CD4-positive, CD25-positive, alpha-beta regulatory T cell (primary cell): ENCODE data around the gene CFAP210. TPM values are rescaled to one million over a fixed set of nuclear protein-coding genes. Genes with fewer than 3 reads are reported as not detected.
A peak's percentile ranks its signal among the peaks of the same experiment; 100 is the strongest.

ENCODE experiments used
- ATAC-seq, 2 donors: fragments of 150-1000 bp; cut with Tn5 transposase; one replicate each; pipeline ENCODE4 v1.10.0; 2021; ENCODE audit warnings: low read depth in 2 of 2, moderate number of reproducible peaks in 2 of 2, moderate library complexity in 1 of 2
- DNase-seq, 3 donors: peaks; one replicate each; pipeline versions ENCODE4 v3.0.0 to v3.0.0-alpha.2; 2012 to 2022; ENCODE audit warnings: mixed read lengths in 1 of 3
- H3K27ac ChIP-seq: one replicate; pipeline ENCODE4 v1.7.0; 2013; ENCODE audit warnings: mild to moderate bottlenecking, low read length; ENCODE audit not compliant: insufficient read depth, poor library complexity, severe bottlenecking
- H3K27me3 ChIP-seq: one replicate; pipeline ENCODE4 v1.7.0; 2013; ENCODE audit warnings: low read length; ENCODE audit not compliant: control insufficient read depth, insufficient read depth
- H3K36me3 ChIP-seq: one replicate; pipeline ENCODE4 v1.7.0; 2013; ENCODE audit warnings: mild to moderate bottlenecking, low read length, moderate library complexity; ENCODE audit not compliant: control insufficient read depth, insufficient read depth
- H3K4me1 ChIP-seq: 2 replicates; pipeline ENCODE4 v1.7.0; 2013; ENCODE audit warnings: mild to moderate bottlenecking, low read length; ENCODE audit not compliant: insufficient read depth, control insufficient read depth, poor library complexity, severe bottlenecking
- H3K4me3 ChIP-seq: one replicate; pipeline ENCODE4 v1.7.0; 2013; ENCODE audit warnings: low read depth, mild to moderate bottlenecking, low read length, moderate library complexity
- H3K9me3 ChIP-seq, 2 experiments: 1 replicate in 1 of 2; 2 replicates in 1 of 2; pipeline ENCODE4 v1.7.0; 2013; ENCODE audit warnings: low read length in 2 of 2, mild to moderate bottlenecking in 1 of 2, moderate library complexity in 1 of 2; ENCODE audit not compliant: control insufficient read depth in 2 of 2
- H3K27ac Mint-ChIP-seq, 3 donors: one replicate each; pipeline ENCODE4 v1.8.0; 2020 to 2022; ENCODE audit warnings: mild to moderate bottlenecking in 3 of 3, mixed read lengths in 3 of 3, moderate library complexity in 2 of 3
- H3K27me3 Mint-ChIP-seq: one replicate; pipeline ENCODE4 v1.8.0; 2022; ENCODE audit warnings: mild to moderate bottlenecking, mixed read lengths
- H3K36me3 Mint-ChIP-seq: one replicate; pipeline ENCODE4 v1.8.0; 2020; ENCODE audit warnings: mixed read lengths
- H3K4me1 Mint-ChIP-seq, 4 donors: one replicate each; pipeline ENCODE4 v1.8.0; 2020 to 2022; ENCODE audit warnings: mixed read lengths in 4 of 4, mild to moderate bottlenecking in 1 of 4
- H3K4me3 Mint-ChIP-seq, 4 donors: one replicate each; pipeline ENCODE4 v1.8.0; 2020 to 2022; ENCODE audit warnings: mild to moderate bottlenecking in 4 of 4, mixed read lengths in 4 of 4, moderate library complexity in 3 of 4
- H3K9me3 Mint-ChIP-seq, 7 donors: one replicate each; pipeline ENCODE4 v1.8.0; 2020 to 2022; ENCODE audit warnings: mixed read lengths in 7 of 7, mild to moderate bottlenecking in 3 of 7, moderate library complexity in 2 of 7
- polyA plus RNA-seq, 4 donors: library from polyadenylated mRNA; unstranded; fragments of 300-500 nt; fragmentation: Illumina TruSeq; gene quantifications; one replicate each; pipeline ENCODE4 v1.2.3, GENCODE V29; 2021
- total RNA-seq: library from RNA; stranded (reverse); gene quantifications from one replicate; pipeline ENCODE4 v1.2.3, GENCODE V29; 2022

Gene CFAP210
- total and polyA plus RNA-seq, 5 donors from 2014 or later, result not detected

DNA sequence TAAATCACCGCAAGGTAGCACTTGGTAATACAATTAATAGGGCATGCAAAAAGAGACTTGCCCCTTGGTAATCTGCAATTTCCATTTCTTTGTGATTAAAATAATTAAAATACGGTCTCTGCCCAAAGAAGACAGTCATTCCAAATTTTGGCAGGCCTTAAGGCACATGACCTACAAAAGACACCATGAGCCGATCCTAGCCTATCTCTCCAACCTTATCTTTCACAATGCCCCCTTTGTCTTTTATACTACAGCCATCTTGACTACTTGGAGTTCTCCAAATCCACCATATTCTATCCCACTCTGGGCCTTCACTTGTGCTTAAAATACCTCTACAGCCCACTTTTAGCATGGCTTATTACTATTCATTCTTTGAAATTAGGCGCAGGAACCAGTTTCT is 23.3 kb downstream of the CFAP210 start:
- Mint-ChIP-seq H3K27me3 (peaks cover 10% of the 10 kb centered on the region), H3K36me3 (no peaks in the 10 kb centered on the region), H3K4me3 (no peak overlapping the region), H3K27ac (no peak overlapping the region), H3K4me1 (no peaks in the 10 kb centered on the region), H3K9me3 (peaks cover 0 to 3% (median 0%) of the 10 kb centered on the region in 7 donors)
- Histone ChIP-seq H3K9me3 (no peaks in the 10 kb centered on the region), H3K27me3 (peaks cover 5% of the 10 kb centered on the region), H3K27ac (no peak overlapping the region), H3K4me3 (no peak overlapping the region), H3K4me1 (no peaks in the 10 kb centered on the region), H3K36me3 (no peaks in the 10 kb centered on the region)
- no peak for DNase-seq
- ATAC-seq, result no peak

DNA sequence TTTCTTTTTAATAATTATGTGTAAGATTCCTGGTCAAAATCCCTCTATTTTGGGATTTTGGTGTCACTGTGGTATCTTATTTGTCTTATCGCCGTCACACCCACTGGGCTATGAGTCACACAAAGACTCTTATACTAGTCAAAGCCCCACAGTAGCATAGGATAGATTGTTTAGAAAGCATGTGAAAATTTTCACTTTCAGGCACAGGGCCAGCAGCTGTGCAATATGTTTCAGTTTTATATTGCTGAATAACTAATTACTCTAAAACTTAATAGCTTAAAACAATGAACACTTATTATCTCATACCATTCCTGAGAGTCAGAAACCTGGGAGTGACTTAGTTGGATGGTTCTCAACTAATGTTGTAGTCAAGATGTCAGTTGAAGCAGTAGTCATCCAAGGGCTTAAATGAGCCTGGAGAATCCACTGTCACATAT is 24.0 kb downstream of the CFAP210 start:
- no peak for ATAC-seq
- H3K4me1 ChIP-seq, result no peaks in the 10 kb centered on the region
- H3K36me3 Mint-ChIP-seq, result no peaks in the 10 kb centered on the region
- no peak for DNase-seq
- H3K4me3 Mint-ChIP-seq, result no peak overlapping the region
- H3K27ac ChIP-seq, result no peak overlapping the region
- H3K4me1 Mint-ChIP-seq, result no peaks in the 10 kb centered on the region
- peaks cover 0 to 3% (median 0%) of the 10 kb centered on the region in 7 donors for H3K9me3 Mint-ChIP-seq
- H3K4me3 ChIP-seq, result no peak overlapping the region
- no peaks in the 10 kb centered on the region for H3K36me3 ChIP-seq
- no peak overlapping the region for H3K27ac Mint-ChIP-seq
- H3K9me3 ChIP-seq, result no peaks in the 10 kb centered on the region
- H3K27me3 ChIP-seq, result peaks cover 3% of the 10 kb centered on the region
- peaks cover 13% of the 10 kb centered on the region for H3K27me3 Mint-ChIP-seq

DNA sequence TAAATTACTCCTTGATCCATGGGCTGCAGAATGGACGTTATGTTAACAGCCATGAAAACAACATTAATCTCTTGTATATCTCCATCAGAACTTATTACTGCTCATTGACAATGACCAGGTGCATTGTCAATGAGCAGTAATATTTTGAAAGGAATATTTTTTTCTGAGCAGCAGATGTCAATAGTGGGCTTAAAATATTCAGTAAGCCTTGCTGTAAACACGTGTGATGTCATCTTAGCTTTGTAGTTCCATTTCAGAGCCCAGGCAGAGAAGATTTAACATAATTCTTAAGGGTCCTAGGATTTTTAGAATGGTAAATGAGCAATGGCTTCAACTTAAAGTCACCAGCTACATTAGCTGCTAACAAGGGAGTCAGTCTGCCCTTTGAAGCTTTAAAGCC is 26.6 kb downstream of the CFAP210 start:
- H3K4me3 ChIP-seq, result no peak overlapping the region

DNA sequence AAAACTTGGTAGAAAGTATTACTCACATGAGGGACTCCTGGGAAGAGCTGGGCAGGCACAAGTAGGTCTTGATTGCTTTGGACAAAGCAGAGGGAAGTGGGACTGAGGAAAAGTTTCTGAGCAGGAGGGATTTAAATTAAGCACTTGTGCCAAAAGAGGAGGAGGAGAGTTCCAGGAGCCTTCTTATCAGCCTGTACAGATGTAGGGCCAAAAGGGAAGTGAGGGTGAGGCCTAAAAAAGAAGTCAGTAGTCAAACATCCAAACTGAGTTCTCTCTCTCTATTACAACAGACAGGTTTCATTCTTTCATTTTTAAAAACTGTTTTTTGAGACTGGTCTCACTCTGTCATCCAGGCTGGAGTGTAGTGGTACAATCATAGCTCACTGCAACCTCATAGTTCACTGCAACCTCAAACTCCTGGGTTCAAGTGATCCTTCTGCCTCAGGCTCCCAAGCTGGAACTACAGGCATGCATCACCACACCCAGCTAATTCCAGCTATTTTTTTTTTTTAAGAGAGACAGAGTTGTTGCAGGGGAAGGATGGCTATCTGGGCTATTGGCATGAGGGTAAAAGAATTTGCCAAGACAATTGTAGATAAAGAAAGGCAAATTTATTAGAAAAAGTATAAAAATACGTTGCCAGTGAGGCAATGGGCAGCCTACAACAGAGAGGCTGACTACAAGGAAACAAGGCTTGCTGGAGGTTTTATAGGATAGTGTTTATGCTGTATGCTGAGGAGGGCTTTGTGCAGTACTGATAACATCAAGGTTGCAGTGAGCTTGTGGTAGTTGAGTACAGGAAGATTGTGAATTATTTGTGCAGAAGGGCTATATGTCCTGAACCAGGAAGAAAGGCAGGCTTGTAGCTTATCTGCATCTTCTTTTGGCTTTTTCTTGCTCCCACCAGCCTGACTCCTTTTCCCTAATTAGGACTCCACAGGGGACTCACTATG is 29.0 kb downstream of the CFAP210 start:
- no peaks in the 10 kb centered on the region for H3K36me3 Mint-ChIP-seq
- no peak overlapping the region for H3K4me3 Mint-ChIP-seq
- H3K4me1 Mint-ChIP-seq, result no peaks in the 10 kb centered on the region
- ATAC-seq, result no peak
- H3K4me3 ChIP-seq, result no peak overlapping the region
- peak overlapping the region in 1 of 3 donors; percentile 44 for H3K27ac Mint-ChIP-seq
- H3K27me3 Mint-ChIP-seq, result peaks cover 19% of the 10 kb centered on the region
- peaks cover 3% of the 10 kb centered on the region for H3K27me3 ChIP-seq
- H3K9me3 Mint-ChIP-seq, result peaks cover 0 to 3% (median 0%) of the 10 kb centered on the region in 7 donors
- no peaks in the 10 kb centered on the region for H3K4me1 ChIP-seq
- no peak for DNase-seq
- no peaks in the 10 kb centered on the region for H3K9me3 ChIP-seq
- H3K36me3 ChIP-seq, result no peaks in the 10 kb centered on the region
- no peak overlapping the region for H3K27ac ChIP-seq

More for the DNA sequence above, 26.6 kb downstream of the CFAP210 start:
- Mint-ChIP-seq H3K36me3 (no peaks in the 10 kb centered on the region), H3K4me1 (no peaks in the 10 kb centered on the region), H3K9me3 (peaks cover 0 to 3% (median 0%) of the 10 kb centered on the region in 7 donors), H3K27me3 (peaks cover 13% of the 10 kb centered on the region), H3K4me3 (no peak overlapping the region), H3K27ac (no peak overlapping the region)
- Histone ChIP-seq H3K36me3 (no peaks in the 10 kb centered on the region), H3K9me3 (no peaks in the 10 kb centered on the region), H3K4me1 (no peaks in the 10 kb centered on the region), H3K27me3 (peaks cover 3% of the 10 kb centered on the region), H3K27ac (no peak overlapping the region)
- no peak for ATAC-seq
- no peak for DNase-seq

DNA sequence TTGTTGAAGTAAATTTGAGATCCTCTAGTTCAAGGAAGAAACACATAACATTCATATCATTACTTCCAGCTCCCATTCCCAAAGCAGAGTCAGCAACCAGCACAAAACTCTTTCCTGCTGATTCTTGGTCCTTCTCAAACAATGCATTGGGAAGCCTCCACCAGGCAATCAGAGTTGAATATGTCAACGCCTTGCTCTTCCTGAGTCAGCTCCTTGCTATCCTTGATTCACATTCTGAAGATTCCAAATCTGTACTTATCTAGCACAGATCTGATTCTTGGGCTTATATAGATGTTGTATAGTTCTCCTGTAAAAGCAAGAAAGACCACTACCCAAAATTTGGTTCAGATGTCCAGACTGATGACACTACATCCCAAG is 29.6 kb downstream of the CFAP210 start:
- Mint-ChIP-seq H3K27ac (no peak overlapping the region), H3K4me3 (no peak overlapping the region), H3K36me3 (no peaks in the 10 kb centered on the region), H3K9me3 (peaks cover 0 to 3% (median 0%) of the 10 kb centered on the region in 7 donors), H3K27me3 (peaks cover 18% of the 10 kb centered on the region), H3K4me1 (no peaks in the 10 kb centered on the region)
- no peaks in the 10 kb centered on the region for H3K36me3 ChIP-seq
- H3K4me3 ChIP-seq, result no peak overlapping the region
- no peak for ATAC-seq
- H3K9me3 ChIP-seq, result no peaks in the 10 kb centered on the region
- H3K27ac ChIP-seq, result no peak overlapping the region
- no peak for DNase-seq
- H3K27me3 ChIP-seq, result peaks cover 3% of the 10 kb centered on the region
- no peaks in the 10 kb centered on the region for H3K4me1 ChIP-seq

DNA sequence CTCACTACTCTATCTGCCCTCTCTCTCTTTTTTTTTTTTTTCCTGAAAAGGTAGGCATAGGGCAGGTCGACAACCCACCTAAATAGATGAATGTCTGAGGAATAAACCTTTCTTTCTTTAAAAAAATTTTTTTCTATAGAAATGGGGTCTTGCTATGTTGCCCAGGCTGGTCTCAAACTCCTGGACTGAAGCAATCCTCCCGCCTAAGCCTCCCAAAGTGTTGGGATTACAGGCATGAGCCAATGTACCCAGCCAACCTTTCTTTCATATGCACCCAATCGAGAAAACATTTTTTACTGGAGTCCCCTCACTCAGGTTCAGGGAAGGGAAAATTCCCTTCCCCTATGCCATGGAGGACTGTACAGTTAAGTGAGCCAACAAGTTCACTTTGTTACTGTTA is 31.0 kb downstream of the CFAP210 start:
- Histone ChIP-seq H3K4me3 (no peak overlapping the region), H3K27ac (no peak overlapping the region), H3K36me3 (no peaks in the 10 kb centered on the region), H3K4me1 (no peaks in the 10 kb centered on the region), H3K27me3 (peaks cover 5% of the 10 kb centered on the region), H3K9me3 (no peaks in the 10 kb centered on the region)
- Mint-ChIP-seq H3K27me3 (peaks cover 20% of the 10 kb centered on the region), H3K4me1 (no peaks in the 10 kb centered on the region), H3K36me3 (no peaks in the 10 kb centered on the region), H3K27ac (no peak overlapping the region), H3K4me3 (no peak overlapping the region), H3K9me3 (peaks cover 0 to 1% (median 0%) of the 10 kb centered on the region in 7 donors)
- ATAC-seq, result no peak
- DNase-seq, result no peak

DNA sequence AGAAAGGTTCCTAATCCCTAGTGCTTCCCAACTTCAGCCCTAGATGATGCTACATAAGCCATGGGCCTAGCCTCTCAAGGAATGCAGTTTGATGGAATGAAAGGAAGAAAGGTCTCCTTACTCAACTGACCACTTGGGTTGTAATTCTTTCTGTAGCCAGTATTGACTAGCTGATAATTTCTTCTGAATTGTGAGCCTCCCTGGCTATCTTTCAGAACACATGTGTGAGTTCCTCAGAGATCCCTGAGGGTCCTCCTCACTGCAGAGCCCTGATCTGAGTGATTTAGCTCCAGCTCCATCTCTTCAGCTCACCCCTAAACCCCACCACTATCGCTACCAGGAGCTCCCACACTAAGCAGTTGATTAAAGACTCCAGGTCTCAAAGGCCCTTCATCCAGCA is 31.5 kb downstream of the CFAP210 start:
- peaks cover 20% of the 10 kb centered on the region for H3K27me3 Mint-ChIP-seq
- no peaks in the 10 kb centered on the region for H3K4me1 Mint-ChIP-seq
- Histone ChIP-seq H3K27me3 (peaks cover 5% of the 10 kb centered on the region), H3K36me3 (no peaks in the 10 kb centered on the region), H3K4me1 (no peaks in the 10 kb centered on the region), H3K9me3 (no peaks in the 10 kb centered on the region), H3K4me3 (no peak overlapping the region), H3K27ac (no peak overlapping the region)
- peaks cover 0 to 1% (median 0%) of the 10 kb centered on the region in 7 donors for H3K9me3 Mint-ChIP-seq
- H3K36me3 Mint-ChIP-seq, result no peaks in the 10 kb centered on the region
- no peak overlapping the region for H3K27ac Mint-ChIP-seq
- no peak for ATAC-seq
- DNase-seq, result no peak
- no peak overlapping the region for H3K4me3 Mint-ChIP-seq

DNA sequence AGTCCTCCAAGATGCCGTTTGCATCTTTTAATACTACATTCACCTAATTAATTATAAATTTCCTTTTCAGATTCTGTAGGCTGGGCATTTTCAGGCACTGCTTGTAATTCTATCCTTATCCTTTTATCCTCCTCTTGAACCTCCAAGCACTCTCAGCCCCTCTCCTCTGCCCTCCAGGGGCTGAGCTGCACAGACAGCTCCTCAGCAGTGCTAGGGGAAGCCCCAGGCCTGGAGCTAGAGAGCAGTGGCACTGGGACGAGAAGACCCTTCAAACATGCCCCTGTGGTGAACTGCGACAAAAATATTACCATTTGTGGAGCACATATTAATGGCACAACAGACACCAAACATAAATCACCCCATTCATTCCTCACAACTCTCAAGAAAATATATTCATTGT is 32.9 kb downstream of the CFAP210 start:
- no peaks in the 10 kb centered on the region for H3K4me1 ChIP-seq
- no peaks in the 10 kb centered on the region for H3K36me3 ChIP-seq
- peaks cover 23% of the 10 kb centered on the region for H3K27me3 Mint-ChIP-seq
- H3K27me3 ChIP-seq, result peaks cover 2% of the 10 kb centered on the region
- H3K4me3 Mint-ChIP-seq, result no peak overlapping the region
- H3K9me3 ChIP-seq, result no peaks in the 10 kb centered on the region
- no peaks in the 10 kb centered on the region for H3K4me1 Mint-ChIP-seq
- no peak overlapping the region for H3K4me3 ChIP-seq
- H3K9me3 Mint-ChIP-seq, result peaks cover 0 to 1% (median 0%) of the 10 kb centered on the region in 7 donors
- H3K36me3 Mint-ChIP-seq, result no peaks in the 10 kb centered on the region
- DNase-seq (no peak), ATAC-seq (no peak)
- H3K27ac Mint-ChIP-seq, result no peak overlapping the region
- no peak overlapping the region for H3K27ac ChIP-seq
